HG02884 (cell line): ENCODE measurements around the gene FFAR2.
"Not testable (repeated sequence)": the region's sequence is repeated elsewhere in the genome, so short reads cannot be mapped to it uniquely, and the experiment has no call there.

Experiments used
- ATAC-seq: cut with Tn5 transposase; IDR thresholded peaks from one replicate; pipeline ENCODE4 v1.9.1; 2021; ENCODE audit warnings: mild to moderate bottlenecking, moderate library complexity; ENCODE audit not compliant: unreplicated experiment

The FFAR2 gene

GRCh38 chr19:35454663-35455062 is 6.6 kb downstream of the FFAR2 start:
- no peak for ATAC-seq

- ATAC-seq: no peak
Measured at GRCh38 chr19:35455616-35456201, 7.7 kb downstream of the FFAR2 start.

- ATAC-seq: no peak
Measured at GRCh38 chr19:35457173-35457572, 9.1 kb downstream of the FFAR2 start.

- no peak for ATAC-seq
Measured at GRCh38 chr19:35458192-35458591, 10.1 kb downstream of the FFAR2 start.

GRCh38 chr19:35458731-35459391 is 10.8 kb downstream of the FFAR2 start:
- ATAC-seq: no peak

GRCh38 chr19:35459414-35460082 is 11.5 kb downstream of the FFAR2 start:
- ATAC-seq: no peak

GRCh38 chr19:35460608-35461007 is 12.6 kb downstream of the FFAR2 start:
- ATAC-seq: no peak

GRCh38 chr19:35461060-35461459 is 13.0 kb downstream of the FFAR2 start:
- ATAC-seq: no peak

- ATAC-seq: not testable (repeated sequence)
Measured at GRCh38 chr19:35461788-35462187, 13.7 kb downstream of the FFAR2 start.

GRCh38 chr19:35462476-35462953 is 14.5 kb downstream of the FFAR2 start:
- ATAC-seq: peak; percentile 66

- not testable (repeated sequence) for ATAC-seq
Measured at GRCh38 chr19:35462956-35463355, 14.9 kb downstream of the FFAR2 start.

- no peak for ATAC-seq
Measured at GRCh38 chr19:35466259-35466658, 18.2 kb downstream of the FFAR2 start.

GRCh38 chr19:35468637-35469036 is 20.6 kb downstream of the FFAR2 start:
- ATAC-seq: no peak

GRCh38 chr19:35470128-35470527 is 22.1 kb downstream of the FFAR2 start:
- no peak for ATAC-seq

- not testable (repeated sequence) for ATAC-seq
Measured at GRCh38 chr19:35471075-35471474, 23.0 kb downstream of the FFAR2 start.

GRCh38 chr19:35471946-35472345 is 23.9 kb downstream of the FFAR2 start:
- ATAC-seq: no peak

- ATAC-seq: no peak
Measured at GRCh38 chr19:35474104-35474503, 26.0 kb downstream of the FFAR2 start.

- not testable (repeated sequence) for ATAC-seq
Measured at GRCh38 chr19:35474594-35474993, 26.5 kb downstream of the FFAR2 start.

GRCh38 chr19:35476149-35476548 is 28.1 kb downstream of the FFAR2 start:
- ATAC-seq: no peak

GRCh38 chr19:35478794-35479677 is 31.0 kb downstream of the FFAR2 start:
- no peak for ATAC-seq

- ATAC-seq: no peak
Measured at GRCh38 chr19:35483089-35483488, 35.0 kb downstream of the FFAR2 start.
